ENCODE measurements around the gene RPP25L.

The RPP25L gene

GRCh38 chr9:34582787-34583186 is 29.1 kb downstream of the RPP25L start:
- no peak for DNase-seq

GRCh38 chr9:34581318-34581717 is 30.6 kb downstream of the RPP25L start:
- no peak for DNase-seq

DNA sequence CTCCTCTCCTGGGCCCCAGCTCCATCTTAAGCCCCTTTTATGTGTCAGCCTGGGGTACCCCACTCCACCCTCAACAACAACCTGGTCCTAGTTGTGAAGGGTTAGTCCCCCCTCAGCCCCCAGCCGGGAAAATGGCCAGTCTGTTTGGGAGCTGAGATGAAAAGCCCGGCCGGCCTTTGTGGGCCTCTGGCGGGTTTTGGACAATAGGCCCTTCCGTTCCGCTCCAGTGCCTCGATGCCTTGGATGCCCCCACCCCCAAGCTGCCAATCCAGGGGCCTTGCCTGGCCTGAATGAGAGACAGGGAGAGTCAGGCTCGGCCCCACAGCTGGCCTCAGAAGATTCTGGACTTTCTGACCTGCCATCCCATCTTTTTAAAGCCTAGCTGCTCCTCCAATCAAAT is 31.5 kb downstream of the RPP25L start:
- DNase-seq, result peak; percentile 34

DNA sequence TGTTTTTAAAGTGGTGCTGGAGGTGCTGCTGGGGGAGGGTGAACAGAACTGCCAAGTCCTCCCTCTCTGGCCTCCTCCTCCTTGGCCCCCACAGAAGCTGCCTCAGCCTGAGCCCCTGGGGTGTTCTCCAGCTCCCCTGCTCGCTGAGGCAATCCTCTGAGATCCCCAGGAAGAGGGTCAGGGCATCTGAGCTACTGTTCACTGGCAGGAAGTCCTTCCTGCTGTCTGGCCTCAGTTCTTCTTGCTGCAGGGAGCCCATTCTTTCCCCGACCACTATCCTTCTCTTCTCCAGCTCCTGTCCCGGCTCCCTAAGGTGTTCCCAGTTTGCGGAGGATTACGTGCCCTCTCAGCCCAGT is 32.1 kb downstream of the RPP25L start:
- no peak for DNase-seq

- DNase-seq, result peak; percentile 93
These were observed 32.6 kb downstream of the RPP25L start for GRCh38 chr9:34579104-34579807.

DNA sequence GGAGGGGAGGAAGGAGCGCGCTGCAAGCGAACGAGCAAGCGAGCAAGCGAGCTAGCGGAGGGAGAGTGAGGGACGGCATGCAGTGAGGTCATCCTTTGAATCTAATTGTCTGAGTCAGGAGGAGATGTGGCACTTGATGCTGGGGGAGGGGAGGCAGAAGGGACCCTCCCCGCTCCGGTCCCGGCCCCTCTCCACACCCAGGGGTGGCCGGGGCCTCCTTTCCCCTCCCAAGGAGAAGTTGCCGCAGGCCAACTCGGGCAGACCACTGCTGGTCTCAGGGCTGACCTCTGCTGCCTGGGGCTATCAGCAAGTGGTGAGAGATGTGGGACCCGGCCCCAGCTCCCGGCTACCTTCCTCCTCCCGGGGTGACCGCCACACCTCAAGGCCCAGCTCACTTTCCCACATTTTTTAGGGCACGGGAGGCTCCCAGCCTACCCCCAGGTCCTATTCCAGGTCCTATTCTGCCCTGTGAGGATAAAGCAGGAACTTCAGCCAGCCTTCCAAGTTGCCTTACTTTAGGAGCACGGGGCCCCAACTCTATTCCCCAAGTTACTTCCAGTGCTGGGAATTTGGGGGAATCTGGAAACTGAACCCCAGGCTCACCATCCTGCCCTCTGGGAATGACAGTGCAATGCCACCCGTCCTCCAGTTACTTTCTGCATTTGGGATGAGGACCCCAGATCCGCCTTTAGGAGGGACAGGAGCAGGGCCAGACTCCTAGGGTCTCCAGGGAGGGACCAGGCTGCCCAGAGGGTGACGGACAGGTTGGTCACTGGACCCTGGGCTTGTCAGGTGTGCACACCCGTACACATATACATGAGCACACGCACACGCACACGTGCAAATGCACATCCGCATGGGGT is 33.4 kb downstream of the RPP25L start:
- DNase-seq, result peak; percentile 75

- DNase-seq, result peak; percentile 88
These were observed 34.3 kb downstream of the RPP25L start for GRCh38 chr9:34577400-34578240.

- DNase-seq, result peak; percentile 33
These were observed 35.1 kb downstream of the RPP25L start for GRCh38 chr9:34576597-34577399.

DNA sequence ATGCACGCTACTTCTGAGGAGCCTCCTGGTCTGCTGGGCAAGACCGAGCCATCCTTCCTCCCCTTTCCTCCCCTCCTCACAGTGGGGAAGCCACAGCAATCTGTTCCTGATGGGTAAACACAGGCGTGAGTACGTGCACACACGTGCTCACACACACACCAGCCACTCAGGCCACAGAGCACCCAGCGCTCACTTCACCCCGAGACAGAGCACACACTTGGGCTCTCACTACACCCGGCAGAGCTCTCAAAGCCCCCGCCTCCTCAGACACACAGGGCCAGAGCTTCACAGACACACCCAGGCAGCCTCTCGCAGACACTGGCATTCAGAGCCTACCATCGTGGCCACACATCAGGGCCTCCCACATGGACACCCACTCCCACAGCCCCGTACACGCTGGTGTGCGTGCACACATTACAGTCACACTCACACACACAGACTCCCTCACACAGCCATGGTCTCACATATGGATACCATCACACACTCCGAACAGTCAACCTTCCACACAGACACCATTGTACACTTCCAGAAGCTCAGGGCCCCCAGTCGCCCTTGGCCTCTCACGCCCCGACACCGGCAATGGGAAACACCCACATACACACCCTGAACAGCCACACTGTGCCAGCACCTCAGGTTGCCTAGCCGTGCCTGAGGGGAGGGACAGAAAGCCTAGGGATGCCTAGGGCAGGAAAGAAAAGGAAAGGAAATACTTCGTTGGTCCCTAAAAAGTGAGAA is 35.9 kb downstream of the RPP25L start:
- no peak for DNase-seq

- DNase-seq, result no peak
These were observed 36.7 kb downstream of the RPP25L start for GRCh38 chr9:34575241-34575640.

DNA sequence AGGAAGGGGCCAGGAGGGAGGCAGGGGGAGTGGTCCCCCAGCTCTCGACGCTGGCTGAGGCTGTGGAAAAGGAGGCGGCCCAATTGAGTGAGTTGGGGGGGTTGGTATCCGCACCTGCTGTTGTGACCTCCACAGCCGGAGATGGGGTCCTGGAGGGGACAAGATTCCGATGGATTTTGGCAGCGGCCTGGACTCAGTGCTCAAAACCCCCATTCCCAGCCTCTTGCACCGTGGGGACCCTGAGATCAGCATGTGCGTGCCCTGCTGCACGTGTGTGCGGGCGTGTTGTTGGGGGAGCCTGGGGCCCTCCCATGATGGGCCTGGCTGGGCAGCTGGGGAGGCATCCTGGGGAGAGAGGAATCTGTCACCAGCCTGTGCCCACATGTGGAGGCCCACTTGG is 37.3 kb downstream of the RPP25L start:
- DNase-seq, result no peak

DNA sequence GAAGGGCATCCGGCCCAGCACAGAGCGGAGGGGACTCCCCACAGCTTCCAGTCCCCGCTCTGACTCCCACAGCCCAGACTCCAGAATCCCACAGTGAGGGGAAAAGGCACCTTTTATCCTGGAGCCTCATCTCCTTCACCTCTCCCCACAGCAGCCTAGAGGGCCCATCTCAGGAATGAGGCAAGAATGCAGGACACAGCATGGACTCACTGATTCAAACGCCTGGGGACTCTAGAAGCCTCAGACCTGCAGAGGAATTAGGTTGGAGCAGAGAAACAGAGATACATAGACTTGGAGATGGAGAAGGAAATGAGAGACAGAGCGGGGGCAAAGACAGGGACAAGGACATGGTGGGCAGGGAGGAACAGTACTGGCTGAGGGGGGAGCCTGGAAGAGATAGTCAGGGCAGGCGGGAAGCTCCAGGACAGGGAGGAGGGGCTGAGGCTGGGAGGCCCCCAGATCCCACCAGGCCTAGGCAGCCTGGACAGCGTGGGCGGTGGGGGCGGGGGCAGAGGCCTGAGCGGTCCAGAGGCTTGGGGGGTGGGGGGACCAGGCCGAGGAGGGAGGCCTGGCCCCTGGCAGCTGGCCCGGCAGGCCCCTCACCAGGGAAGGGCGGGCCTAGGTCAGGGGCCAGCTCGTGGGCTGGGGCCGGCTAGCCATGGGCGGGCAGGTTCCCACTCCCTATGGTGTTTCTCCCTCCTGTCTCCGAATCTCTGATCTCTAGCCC is 38.1 kb downstream of the RPP25L start:
- DNase-seq, result no peak

- DNase-seq, result no peak
These were observed 39.3 kb downstream of the RPP25L start for GRCh38 chr9:34572628-34573027.

DNA sequence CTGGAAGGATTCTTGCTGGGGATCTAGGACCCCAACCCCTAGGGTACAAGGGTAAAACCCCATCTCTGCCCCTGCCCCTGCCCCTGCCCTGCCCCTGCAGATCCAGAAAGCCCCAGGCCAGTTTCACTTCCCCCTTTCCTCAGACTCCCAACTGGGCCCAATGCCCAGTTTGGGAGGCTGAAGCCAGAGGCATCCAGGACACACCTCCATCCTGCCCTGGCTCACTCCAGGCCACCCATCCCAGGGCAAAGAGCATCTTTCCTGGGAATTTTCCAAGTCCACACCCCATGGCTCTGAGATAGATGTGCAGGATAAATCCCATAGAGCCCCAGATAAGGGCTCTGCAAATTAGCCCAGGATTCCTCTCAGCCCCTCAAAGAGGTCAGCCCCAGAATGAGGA is 39.8 kb downstream of the RPP25L start:
- no peak for DNase-seq

DNA sequence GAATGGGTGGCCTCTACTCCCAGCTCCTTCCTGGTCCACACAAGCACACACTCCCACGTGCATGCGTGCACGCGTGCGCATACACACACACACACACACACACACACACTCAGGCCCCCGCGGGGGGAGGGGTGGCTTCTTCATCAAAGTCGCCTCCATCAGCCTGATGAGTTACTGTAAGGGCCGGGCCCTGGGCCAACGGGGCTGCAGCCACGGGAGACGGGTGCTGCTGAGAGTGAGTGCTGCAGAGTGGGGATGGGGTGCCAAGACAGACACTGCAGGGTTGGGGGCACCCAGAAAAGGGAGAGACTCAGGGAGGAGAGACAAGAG is 40.5 kb downstream of the RPP25L start:
- peak; percentile 36 for DNase-seq

DNA sequence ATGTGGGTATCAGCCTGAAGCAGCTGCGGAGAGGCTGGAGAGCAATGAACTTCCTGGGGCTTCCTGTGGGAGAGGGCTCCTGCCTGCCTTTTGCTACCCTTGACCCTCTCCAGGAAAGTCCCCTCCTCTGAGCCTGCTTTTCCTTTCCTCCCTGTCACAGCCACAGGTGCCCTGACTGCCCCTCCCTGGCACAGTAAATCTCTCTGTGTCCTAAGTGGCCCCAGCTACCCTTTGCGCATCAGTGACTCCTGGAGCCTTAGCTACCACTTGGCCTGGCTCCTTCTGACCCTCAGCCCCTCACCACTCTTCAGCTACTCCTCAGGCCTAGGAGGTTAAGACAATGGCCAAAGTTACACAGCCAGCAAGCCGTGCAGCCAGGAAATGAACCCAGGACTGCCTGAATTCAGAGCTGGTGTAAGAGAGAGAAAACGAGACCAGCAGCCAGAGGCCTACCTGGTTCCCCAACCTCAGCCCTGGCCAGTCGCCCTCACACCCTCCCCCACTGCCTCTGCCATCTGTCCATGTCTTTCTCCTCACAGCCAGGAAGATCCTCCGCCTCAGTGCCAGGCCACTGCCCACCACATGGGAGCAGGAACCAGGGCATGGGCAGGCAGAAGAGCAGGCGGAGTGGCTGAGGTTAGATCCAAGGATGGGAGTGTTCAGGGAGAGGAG is 41.0 kb downstream of the RPP25L start:
- DNase-seq, result peak; percentile 39

DNA sequence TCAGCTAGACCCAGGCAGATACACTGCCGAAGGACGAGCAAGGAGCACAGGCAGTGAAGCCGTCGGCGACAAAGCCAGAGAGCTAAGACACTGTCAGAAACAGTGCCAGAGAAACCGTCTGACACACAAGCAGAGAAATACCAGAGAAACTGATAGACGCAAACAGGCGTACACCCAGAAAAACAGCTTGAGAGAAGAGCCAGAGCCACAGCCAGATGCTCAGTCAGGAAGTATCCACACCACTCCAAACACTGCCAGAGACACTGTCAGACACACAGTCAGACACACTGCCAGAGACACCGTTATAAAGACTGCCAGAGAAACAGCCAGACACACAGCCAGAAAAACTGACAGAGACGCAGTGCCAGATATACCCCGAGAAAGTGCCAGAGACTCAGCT is 41.5 kb downstream of the RPP25L start:
- no peak for DNase-seq

GRCh38 chr9:34568774-34569173 is 43.1 kb downstream of the RPP25L start:
- DNase-seq, result peak; percentile 85

- DNase-seq, result no peak
These were observed 43.8 kb downstream of the RPP25L start for GRCh38 chr9:34568133-34568532.

- DNase-seq, result no peak
These were observed 44.9 kb downstream of the RPP25L start for GRCh38 chr9:34566972-34567371.

DNA sequence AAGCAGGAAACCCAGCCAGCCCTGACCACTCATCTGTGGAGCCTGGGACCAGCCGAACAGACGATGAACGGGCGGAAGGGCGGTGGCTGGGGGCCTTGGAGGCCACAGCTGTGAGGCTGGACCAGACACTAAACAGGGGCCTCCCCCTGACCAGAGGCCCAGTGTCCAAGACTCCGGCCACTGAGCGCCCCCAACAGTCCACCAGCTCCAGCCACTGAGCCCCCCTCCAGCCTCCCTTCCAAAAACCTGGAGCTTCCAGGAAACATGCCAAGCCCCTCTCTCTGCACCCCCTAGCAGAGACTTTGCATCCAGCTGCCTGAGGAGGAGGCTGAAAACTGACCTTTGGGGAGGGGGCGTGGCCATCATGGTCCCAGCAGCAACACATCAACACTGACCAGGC is 45.6 kb downstream of the RPP25L start:
- DNase-seq, result no peak
